GM19372 (cell line): Measurements from ENCODE around the gene ZNF624.
"Not testable (repeated sequence)": the region's sequence is repeated elsewhere in the genome, so short reads cannot be mapped to it uniquely, and the experiment has no call there.

Experiments used
- ATAC-seq: cut with Tn5 transposase; IDR thresholded peaks from one replicate; pipeline ENCODE4 v1.9.1; 2021; ENCODE audit warnings: mild to moderate bottlenecking, low read depth, moderate library complexity; ENCODE audit not compliant: unreplicated experiment

The ZNF624 gene

DNA sequence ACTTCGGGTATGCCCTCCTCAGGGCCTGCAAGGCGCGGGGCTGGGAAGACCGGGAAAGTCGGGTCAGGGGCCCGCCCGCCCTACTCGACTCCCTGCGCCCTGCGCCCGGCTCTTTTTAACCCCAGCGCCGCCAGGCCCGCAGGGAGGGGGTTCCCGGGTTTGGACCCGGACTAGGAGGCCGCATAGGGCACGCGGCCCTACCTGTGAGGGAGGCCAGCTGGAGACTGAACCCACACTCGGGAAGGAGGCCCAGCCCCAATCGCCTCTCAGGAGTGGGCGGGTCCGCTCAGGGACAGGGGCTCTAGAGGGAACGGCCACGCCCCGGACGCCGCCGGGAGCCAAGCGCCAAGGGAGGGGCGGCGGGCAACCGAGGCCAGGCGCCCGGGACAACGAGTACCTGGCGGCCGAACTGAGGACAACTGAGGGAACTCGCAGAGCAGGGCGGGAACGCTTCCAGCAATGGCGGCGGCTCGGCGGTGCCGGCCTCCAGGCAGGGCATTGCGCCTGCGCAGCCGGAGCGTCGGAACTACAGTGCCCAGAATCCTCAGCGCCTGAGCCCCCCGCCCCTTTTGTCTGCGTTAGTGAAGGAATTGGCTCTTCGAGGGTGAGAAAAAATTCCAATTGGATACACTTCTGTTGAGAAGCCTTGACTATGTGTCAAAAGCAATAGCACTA, at the start of gene ZNF624:
Gene ZNF624, minus strand, starts transcription at position 484 of the 675 bp plus-strand sequence.
- ATAC-seq: peak; percentile 97

DNA sequence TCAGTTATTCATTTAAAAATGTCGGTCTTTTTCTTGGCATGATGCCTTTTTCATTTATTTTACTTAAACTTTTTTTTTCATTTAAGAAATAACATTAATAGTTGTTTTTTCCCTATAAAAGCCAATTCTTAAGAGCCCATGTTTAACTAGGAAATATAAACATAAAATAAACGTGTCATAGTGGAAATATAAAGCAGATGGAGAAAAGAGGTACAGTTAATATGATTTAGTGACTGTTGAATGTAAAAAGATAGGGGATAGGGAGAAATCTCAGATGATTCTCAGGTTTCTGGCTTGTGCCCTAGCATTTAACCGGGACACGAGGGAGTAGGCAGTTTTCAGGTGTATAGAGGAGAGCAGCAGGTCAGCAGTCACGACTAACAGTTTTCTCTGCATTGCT, 44.0 kb upstream of the ZNF624 start:
- ATAC-seq: not testable (repeated sequence)

DNA sequence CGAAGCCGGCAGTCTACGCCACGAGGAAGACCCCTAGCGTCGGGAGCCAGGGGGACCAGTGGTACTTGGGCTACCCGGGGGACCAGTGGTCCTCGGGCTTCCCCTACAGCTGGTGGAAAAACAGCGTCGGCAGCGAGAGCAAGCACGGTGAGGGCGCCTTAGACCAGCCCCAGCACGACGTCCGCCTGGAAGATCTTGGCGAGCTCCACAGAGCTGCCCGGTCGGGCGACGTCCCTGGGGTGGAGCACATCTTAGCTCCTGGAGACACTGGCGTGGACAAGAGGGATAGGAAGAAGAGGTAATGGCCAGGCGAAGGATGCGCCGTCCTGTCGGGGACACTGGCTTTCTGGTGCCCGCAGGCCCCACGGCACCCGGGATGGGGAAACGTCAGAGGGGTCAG, 36.8 kb upstream of the ZNF624 start:
- not testable (repeated sequence) for ATAC-seq

DNA sequence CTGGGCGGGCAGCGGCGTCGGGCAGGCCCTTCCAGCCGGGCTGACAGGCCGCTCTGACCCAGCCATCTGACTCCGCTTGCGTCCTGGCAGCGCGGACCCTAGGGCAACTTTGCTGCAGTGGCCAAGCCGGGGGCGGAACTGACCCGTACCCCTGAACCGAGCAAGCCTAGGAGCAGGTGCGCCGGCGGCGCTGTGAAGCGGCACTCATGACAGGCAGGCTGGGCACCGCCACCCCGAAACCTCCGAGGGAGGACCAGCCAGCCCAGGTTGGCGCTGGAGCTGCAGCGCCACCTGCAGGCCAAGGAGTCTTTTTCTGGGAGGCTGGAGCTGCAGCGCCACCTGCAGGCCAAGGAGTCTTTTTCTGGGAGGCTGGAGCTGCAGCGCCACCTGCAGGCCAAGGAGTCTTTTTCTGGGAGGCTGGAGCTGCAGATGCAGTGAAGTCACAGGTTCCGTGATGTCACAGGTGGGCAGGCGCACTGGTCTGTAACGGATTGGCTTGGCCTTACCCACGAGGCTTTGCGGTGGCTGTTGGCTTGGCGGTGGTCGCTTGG, 36.2 kb upstream of the ZNF624 start, which contains the start of gene CCDC144A:
Gene CCDC144A, plus strand, starts transcription at position 511 of the 551 bp plus-strand sequence. CDS start 160 bp downstream, outside the sequence.
- not testable (repeated sequence) for ATAC-seq

DNA sequence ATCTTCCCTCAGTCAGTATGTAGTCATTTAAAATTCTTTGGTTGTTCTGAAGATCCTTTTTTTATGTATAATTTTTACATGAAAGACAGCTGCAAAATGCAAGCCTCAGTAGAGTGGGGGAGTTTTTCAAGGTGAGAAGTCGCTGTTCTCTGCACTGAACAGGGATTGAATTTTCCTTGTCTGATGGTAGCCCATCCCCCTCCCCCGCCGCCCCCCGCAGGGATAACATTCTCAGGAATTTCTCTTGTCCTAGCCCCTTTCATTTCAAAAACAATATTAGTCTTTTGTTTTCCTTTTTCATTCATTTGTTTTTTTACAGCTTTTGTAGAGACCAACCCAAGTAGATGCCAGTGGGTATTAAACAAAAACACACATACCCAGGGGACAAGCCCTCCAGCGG, 33.5 kb upstream of the ZNF624 start:
- not testable (repeated sequence) for ATAC-seq

DNA sequence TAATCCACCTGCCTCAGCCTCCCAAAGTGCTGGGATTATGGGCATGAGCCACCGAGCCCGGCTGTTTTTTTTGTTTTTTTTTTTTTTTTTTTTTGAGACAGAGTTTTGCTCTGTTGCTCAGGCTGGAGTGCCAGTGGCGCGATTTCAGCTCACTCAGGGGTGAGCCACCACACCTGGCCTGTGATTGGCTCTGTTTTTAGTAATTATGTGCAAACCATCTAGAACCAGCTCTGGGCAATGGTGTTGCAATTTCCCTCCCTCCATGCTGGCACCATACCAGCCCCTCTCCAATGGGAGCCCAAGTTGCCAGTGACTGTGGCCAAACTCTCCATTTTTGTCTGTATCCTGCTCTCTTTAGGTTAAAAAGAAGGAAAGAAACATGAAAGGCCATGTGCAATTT, 32.4 kb upstream of the ZNF624 start:
- ATAC-seq: not testable (repeated sequence)

DNA sequence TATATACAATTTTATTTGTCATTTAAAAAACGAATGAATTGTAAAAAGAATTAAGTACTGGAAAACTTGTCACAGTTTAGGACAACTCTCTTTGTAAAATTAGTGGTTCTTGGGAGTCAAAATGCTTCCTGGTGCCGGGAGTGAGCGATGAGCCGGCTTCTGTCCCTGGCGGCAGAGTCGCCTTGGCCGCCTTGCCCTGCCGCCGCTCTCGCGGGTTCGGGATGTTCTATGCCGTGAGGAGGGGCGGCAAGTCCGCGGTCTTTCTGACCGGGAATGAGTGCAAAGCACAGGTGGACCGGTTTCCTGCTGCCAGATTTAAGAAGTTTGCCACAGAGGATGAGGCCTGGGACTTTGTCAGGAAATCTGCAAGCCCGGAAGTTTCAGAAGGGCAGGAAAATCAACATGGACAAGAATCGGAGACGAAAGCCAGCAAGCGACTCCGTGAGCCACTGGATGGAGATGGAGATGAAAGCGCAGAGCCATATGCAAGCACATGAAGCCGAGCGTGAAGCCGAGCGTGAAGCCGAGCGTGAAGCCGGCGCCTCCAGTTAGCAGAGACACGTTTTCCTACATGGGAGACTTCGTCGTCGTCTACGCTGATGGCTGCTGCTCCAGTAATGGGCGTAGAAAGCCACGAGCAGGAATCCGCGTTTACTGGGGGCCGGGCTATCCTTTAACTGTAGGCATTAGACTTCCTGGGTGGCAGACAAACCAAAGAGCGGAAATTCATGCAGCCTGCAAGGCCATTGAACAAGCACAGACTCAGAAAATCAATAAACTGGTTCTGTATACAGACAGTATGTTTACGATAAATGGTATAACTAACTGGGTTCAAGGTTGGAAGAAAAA, 29.9 kb upstream of the ZNF624 start:
- not testable (repeated sequence) for ATAC-seq

DNA sequence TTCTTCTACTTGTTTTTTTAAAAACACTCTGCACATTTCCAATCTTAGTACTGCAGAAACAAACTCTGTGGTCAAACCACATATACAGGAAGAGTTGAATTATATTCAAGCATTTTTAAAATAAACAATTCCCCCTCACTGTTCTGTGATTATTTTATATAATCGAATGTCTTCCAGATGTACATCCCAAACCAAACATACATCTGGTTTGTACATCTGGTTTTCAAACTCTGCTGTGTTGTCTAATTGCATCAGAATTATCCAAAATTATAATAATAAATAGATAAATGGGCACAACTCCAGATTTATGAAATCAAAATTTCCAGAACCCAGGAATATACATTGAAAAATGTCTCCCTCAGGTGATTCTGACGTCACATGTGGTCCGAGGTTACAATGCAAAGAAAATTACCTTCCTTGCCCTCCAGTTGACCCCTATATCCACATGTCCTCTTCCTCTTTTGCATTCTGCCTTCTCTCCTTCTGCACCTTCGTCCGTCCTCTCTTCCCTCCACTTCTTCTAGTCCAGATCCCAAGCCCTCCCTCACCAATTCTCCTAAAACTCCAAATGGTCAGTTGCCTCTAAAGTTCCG, 23.1 kb upstream of the ZNF624 start:
- no peak for ATAC-seq

DNA sequence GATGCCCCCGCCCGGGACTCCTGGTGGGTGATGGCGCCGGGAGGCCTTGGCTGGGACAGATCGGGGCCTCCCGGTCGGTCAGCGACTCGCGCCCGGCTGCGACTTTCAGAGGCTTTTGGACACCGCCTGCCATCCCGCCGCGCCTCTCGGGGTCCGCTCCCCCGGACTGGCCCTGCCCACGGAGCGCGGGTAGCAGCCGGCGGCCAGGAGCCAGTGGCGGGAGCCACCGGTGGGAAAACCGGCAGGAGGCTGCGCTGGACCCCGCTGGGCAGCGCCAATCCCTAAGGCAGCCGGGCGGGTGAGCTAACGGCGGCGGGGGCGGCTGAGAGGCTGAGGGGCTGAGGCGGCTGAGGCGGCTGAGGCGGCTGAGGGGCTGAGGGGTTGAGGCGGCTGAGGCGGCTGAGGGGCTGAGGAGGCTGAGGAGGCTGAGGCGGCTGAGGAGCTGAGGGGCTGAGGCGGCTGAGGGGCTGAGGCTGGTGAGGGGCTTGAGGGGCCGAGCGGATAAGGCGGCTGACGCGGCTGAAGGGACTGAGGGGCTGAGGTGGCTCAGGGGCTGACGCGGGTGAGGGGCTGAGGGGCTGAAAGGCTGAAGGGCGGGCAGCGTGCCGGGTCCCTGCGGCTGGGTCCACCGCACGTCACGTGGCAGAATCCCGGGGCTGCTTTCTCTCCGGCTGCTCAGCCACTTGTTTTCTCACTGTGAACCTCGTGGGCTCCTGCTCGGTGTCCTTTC, 13.4 kb upstream of the ZNF624 start:
- not testable (repeated sequence) for ATAC-seq

DNA sequence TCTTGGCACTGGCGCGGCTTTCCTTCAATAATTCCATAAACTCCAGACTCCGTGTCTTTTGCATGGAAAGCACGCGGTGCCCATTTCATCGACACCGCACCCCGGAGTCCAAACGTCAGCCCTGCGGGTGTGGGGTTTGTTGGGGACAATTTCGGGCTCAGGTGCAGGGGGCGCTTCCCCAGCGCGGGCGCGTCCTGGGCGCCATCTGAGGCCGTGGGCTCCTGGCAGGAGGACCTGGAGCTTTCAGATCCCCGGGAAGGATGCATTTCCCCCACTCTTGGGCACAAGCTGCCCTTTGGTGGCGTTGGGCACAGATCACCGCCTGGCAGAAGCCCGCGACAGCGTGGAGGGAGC, 12.9 kb upstream of the ZNF624 start:
- ATAC-seq: not testable (repeated sequence)

DNA sequence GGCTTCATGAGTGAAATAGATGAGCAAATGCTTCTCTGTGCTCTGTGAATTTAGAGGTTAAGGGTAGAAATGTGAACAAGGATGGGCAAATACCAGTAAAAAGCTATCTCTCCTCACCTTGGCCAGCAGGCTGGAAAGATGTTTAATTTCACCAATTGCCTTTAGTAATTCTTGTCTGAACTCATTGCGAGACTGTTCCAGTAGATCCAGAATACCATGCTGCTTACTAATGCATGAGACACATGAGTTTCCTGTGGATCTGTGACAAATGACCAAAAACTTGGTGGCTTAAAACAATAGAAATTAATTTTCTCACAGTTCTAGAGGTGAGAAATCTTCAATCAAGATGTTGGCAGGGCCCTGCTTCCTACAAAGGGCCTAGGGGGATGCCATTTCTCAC, 9.3 kb upstream of the ZNF624 start:
- no peak for ATAC-seq

DNA sequence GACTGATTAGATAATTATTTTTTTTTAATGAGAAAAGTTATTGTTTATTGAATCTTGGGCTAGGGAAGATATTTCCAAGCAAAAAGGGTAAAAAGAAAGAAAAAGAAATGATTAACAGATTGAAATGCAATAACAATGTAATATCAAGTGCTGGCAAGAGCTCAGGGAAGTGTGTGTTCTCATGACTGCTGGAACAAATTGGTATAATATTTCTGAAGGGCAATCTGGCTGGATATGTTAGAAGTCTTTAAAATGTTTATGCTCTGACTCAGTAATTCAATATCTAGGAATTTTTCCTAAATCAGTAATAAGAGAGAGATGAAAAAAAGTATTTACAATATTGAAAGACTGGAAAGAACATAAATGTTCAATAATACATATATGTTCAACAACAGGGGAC, 7.6 kb upstream of the ZNF624 start:
- no peak for ATAC-seq

DNA sequence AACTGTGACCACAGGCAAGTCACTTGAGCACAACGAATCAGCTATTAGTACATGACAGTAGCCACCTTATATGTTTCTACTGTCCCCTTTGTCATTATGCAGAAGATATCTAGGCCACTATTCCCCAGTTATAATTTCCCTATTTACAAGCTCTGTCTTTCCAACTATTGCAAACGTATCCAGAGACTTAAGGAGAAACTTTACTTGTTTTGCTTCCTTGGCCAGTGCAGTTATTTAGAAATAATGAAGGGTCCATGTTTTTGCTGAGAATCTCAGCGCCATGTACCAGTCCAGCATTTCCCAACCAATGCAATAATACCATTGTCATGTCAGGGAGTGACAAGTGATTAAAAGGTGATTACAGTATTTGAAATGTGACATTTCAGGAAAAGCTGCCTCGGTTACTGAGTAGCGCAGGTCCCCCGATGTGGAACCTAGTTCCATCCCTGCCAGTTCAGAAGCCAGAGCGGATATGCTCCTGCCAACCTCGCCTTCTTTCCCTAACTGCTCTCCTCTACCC, 743 bp downstream of the ZNF624 start:
- ATAC-seq: no peak

DNA sequence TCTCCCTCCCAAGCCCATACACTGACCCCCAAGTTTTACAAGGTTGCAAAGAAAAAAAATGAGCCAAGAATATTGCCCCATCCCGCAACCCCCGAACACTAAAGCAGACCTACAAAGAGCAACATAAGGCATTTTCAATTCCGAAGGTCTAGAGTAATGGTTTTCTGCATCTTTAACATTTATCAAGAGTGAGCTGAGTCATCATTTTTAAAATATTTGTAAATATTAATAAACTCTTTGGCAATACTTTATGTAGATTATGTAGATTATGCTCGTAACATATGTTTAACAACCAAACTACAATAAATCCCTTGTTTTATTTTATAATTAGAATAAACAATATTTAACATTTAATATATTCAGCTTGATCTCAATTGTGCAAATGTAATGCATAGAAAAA, 1.4 kb downstream of the ZNF624 start:
- ATAC-seq: no peak

DNA sequence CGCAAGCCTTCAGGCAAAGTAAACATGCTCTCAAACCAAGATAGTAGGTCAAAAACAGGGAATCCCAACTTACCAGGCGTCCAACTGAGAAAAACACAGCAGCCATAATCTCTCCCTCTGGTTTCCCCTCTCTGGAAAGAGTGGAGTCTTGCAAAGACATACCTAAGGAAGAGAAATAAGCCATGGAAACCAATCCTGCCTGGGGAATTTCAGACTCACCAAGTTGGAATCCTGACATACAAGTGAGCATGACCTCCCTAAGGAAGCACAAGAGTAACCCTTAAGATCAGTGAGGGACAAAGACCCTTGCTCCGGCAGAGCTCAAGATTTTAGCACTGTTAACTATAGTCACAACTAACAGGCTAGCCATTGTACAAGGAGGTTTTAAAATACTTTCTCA, 4.1 kb downstream of the ZNF624 start:
- ATAC-seq: no peak

DNA sequence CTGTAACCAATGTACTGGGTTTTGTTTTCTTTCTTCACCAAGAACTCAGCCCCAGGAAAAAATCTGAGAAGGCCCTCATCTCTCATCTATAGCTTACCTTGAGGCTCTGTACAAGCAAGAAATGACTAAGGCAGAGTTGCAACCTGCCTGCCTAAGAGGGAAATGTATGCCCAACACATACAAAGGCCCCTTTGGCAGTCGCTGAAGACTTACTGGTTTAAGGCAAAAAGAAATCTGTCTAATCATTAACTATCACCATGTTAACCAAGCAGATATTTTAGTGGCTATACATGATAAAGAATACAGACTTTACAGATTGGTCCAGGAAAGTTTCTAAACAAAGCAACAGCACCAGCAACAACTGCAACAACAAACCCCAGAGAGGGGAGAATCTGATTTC, 14.2 kb downstream of the ZNF624 start:
- no peak for ATAC-seq

DNA sequence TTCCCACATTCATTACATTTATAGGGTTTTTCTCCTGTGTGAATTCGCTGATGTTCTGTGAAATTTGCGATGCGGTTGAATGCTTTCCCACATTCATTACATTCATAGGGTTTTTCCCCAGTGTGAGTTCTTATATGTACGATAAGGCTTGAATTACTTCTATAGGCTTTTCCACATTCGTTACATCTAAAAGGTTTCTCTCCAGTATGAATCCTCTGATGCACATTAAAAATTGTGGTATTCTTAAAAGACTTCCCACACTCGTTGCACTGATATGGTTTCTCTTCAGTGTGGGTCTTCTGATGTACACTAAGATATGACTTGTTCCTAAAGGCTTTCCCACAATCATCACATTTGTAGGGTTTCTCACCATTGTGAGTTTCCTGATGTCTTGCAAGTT, 30.4 kb downstream of the ZNF624 start:
- no peak for ATAC-seq

DNA sequence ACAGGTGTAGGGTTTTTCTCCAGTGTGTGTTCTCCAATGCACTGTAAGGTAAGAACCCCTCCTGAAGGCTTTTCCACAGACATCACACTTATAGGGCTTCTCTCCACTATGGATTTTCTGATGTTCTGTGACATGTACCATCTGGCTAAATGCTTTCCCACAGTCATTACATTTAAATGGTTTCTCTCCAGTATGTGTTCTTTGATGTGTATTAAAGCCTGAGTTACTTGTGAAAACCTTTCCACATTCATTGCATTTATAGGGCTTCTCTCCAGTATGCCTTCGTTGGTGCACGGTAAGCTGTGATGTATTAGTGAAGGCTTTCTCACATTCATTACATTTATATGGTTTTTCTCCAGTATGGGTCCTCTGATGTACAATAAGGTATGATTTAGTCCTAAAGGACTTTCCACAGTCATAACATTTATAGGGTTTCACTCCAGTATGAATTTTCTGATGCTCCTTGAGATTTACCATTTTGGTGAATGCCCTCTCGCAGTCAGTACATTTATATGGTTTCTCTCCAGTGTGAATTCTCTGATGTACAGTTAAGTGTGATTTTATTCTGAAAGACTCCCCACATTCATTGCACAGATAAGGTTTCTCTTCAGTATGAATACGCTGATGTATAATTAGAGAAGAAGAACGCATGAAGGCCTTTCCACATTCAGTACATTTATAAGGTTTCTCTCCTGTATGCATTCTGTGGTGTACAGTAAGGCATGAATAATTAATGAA, 30.9 kb downstream of the ZNF624 start:
- no peak for ATAC-seq

DNA sequence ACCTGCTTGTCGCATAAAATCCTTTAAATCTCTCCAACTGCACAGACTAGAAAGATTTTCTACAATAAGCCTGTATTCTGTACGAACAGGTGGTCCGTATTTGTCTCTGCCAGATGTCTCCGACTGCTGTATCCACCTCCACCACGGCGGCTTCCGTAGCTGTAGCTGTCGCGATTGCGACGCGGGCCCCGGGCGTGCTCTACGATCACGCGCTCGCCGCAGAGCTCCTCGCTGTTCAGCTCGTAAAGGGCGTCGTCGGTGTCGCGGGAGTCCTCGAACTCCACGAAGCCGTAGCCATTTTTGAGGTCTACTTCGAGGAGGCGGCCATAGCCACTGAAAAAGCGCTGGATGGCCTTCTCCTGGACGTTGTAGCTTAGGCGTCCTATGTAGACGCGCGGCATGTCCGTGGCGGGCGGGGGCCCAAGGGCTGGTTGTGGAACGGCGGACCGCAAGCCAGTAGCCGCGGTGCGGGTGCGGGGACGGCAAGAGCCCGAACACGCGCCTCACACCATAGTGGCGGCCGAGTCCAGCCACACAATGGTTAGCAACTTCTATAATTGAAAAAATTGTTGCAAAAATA, 36.1 kb downstream of the ZNF624 start:
- no peak for ATAC-seq
